ENCODE data around the gene LRRC14B.

The LRRC14B gene

DNA sequence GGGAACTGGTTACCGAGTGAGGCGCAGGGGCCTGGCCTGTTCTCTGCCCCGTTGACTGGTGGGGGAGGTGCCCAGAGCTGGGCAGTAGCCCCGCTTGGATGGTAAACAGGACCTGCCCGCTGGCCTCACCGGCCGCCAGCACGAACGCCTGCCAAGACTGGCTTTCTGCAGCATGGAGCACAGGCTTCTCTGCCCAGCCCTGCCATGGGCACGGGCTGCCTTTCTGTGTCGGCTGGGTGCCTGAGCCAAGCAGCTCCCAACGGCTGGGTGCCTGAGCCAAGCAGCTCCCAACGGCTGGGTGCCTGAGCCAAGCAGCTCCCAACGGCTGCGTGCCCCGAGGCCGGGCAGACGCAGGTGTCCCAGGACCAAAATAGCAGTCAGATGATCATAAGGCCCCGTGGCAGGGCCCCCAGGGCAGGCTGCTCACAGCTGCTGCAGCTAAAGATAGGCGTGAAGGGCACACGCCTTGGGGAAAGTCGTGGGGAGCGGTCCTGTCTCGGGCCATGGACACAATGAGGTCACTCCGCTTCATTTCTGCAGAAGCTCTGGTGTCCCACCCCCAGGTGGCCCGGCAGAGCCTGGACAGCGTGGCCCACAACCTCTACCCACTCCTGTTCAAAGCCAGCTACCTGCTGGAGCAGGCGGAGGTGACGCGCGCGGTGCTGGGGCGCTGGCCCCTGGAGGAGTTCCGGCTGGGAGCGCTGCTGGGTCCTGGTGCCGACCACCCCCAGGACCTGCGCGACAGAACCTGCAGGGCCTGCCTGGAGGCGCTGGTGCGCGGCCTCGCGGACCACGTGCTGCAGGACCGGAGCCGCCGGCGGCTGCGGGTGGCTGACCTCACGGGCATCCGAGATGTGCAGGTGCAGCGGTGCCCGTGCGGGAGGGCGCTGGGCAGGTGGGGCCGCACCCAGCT, at the start of gene LRRC14B:
Gene LRRC14B (plus strand): TSS at position 460 of the 913 bp plus-strand sequence. CDS start 44 bp downstream, at position 504.
- no peak for DNase-seq (ENCODE audit: low read depth)

DNA sequence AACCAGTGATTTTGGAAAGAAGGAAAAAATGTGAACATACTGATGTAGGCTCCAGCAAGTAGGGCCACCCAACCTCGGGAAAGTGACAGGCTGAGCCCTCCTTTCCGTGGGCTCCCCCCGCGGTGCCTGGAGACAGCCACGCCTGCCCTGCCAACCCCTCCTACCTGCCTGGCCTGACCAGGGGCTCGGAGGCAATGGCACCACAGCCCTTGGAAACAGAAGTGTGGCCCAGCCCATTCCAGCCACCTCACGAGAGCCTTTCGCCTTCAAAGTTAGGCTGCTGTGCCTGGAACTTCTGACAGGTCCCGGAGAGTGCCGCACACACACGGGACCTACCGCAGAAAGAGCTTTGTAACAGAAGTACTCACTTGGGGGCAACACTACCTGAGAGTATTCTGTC, 49.5 kb upstream of the LRRC14B start:
- DNase-seq (ENCODE audit: low read depth): no peak

DNA sequence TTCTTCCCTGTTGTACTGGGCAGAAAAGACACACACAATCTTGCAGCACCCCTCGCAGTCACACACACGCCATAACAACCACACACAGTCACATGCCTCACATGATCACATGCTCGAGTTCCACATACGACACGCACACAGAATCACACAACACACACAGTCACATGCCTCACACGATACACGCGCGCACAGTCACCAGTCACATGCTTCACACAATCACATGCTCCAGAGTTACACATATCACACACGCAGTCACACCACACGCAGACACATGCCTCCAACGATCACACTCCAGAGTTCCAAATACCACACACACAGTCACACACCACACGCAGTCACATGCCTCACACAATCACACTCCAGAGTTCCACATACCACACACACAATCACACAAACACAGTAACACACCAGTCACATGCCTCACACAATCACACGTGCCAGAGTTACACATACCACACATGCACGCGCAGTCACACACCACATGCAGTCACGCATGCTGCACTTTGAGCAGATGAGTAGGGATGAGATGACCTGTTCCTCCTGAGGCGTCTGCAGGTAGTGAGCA, 49.0 kb upstream of the LRRC14B start:
- DNase-seq (ENCODE audit: low read depth): no peak

DNA sequence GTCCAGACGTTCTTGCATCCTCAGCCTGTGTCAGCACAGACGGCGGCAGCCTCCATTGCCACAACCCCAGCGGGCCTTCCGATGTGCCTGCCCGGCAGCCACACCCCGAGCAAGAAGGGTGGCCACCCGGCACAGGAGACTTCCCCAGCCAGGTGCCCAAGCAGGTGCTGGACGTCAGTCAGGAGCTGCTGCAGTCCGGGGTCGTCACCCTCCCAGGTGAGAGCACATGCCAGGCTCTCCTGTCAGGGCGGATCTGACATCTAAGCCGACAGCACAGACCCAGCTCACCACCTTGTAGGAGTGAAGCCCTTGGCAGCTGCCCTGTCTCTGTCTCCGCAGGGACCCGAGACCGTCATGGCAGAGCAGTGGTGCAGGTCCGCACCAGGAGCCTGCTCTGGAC, 48.3 kb upstream of the LRRC14B start:
- no peak for DNase-seq (ENCODE audit: low read depth)

DNA sequence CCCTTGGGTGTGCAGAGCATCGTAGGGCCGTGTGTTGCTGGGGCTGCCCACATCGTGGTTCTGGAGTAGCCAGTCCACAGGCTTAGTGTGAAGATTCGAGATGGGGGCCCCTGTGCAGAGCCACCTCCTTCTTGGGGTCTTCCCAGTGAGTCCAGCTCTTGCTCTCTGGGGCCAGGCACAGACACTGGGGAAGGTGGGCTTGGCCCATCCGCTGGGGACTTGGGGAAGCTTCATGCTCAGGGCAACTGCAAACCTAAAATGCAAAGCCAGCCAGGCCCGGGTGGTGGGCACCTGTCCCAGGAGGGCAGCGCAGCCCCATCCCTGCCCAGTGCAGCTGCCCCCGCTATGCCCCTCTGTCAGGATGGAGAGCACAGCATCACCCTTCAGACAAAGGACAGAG, 46.4 kb upstream of the LRRC14B start:
- DNase-seq (ENCODE audit: low read depth): no peak

DNA sequence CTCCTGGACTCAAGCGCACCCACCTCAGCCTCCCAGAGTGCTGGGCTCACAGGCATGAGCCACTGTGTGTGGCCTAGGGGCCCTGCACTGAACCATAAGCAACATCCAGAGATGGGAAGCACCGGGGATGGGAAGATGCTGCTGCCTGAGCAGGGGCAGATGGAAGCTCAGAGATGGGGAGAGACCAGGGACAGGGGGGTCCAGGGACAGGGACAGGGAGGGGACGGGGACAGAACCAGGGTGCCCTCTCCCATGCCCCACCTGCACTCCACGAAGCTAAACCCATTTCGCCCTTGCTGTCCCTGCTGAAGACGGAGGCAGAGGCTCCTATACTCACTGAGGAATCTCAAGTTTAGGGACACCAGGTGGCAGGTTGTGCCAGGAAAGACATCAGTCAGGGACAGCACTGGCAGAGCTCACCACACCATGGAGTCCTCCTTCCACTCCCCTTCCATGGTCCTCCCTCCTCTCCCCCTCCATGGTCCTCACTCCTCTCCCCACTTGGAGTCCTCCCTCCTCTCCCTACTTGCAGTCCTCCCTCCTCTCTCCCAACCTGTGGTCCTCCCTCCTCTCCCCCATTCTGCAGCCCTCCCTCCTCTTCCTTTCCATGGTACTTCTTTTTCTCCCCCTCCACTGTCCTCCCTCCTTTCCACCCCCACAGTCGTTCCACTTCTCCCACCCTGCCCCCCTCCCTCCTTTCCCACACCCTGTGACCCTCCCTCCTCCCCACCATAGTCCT, 45.5 kb upstream of the LRRC14B start:
- DNase-seq (ENCODE audit: low read depth): no peak

DNA sequence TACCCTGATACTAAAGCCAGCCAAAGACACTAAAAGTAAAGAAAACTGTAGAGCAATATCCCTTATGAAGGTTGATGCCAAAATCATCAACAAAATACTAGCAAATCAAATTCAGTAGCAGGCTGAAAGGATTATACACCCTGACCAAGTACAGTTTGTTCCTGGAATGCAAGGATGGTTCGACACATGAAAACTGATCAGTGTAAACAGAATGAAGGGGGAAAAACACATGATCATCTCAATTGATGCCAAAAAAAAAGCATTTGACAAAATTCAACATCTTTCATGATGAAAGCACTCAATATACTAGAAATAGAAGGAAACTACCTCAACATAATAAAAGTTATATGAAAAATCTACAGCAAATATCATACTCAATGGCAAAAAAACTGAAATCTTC, 43.5 kb upstream of the LRRC14B start:
- no peak for DNase-seq (ENCODE audit: low read depth)

DNA sequence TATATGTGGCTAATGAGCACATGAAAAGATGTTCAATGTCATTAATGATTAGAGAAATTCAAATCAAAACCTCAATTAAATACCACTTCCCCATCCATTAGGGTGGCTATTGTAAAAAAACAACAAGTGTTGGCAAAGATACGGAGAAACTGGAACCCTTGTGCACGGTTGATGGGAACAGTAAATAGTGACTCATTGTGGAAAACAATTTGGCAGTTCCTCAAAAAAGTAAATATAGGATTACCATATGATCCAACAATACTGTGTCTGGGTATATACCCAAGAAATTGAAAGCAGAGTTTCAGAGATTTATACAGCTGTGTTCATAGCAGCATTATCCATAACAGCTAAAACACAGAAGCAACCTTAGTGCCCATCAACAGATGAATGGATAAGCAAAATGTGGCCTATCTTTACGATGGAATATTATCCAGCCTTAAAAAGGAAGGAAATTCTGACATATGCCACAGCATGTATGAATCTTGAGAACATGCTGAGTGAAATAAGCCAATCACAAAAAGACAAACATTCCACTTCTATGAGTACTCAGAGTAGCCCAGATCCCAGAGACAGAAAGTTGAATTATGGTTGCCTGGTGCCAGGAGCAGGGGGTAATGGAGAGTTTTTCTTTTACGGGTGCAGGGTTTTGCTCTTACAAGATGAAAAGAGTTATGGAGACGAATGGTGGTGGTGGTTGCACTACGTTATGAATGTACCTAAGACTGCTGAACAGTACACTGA, 41.4 kb upstream of the LRRC14B start:
- DNase-seq (ENCODE audit: low read depth): peak; percentile 17

DNA sequence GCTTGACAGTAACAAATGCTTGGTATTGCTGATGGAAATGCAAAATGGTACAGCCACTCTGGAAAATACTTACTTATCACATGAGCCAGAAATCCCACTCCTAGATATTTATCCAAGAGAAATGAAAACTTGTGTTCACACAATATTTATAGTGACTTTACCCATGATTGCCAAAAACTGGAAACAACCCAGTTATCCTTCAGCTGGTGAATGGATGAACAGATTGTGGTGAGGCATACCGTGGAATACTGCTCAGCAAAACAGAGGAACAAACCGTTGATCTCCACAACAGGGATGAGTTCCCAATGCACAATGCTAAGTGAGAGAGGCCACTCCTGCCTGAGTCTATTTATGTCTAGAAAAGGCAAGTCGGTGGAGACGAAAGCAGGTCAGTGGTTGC, 40.5 kb upstream of the LRRC14B start:
- no peak for DNase-seq (ENCODE audit: low read depth)

DNA sequence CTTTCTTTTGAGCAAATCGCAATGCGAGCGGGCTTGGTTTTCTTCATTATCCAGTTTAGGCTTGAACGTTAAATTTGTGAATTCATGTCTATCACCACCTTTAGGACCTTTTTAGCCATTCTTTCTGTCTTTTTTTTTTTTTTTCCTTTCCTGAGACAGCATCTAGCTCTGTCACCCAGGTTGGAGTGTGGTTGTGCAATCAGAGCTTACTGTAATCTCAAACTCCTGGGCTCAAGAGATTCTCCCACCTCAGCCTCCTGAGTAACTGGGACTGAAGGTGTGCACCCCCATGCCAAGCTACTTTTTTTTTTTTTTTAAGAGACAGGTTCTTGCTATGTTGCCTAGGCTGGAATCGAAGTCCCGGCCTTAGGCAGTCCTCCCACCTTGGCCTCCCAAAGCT, 39.2 kb upstream of the LRRC14B start:
- no peak for DNase-seq (ENCODE audit: low read depth)

DNA sequence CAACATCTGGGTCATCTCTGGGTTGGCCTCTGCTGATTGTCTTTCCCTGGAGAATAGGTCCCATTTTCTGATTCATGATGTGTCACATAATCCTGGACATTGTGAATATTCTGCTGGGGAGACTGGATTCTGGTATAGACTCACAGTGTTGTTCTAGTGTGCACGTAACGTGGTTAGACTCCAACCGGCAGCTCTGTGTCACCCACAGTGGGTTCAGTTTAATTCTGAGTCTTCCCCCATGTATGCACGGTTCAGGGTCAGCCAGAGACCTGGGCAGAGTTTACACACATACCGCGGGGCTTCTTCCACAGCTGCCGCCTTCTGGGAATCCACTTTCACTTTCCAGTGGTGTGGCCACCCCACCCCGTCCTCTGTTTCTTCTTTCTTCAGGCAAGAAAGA, 38.0 kb upstream of the LRRC14B start:
- DNase-seq (ENCODE audit: low read depth): no peak

DNA sequence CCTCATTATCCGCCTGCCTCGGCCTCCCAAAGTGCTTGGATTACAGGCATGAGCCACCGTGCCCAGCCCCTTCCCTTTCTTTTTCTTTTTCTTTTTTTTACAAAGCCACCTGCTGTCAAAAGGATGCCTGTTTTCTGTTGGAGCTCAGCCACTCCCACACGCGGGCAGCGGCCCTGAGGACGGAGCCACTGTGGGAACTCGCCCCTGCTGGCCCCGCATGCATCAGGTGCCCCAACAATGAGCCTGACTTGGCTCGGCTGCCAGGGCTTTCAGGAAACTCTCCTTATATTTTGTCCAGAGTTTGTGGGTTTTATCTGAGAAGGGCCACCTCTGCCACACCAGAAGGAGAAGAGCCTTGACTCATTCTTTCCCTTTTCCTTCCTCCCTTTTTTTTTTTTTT, 37.1 kb upstream of the LRRC14B start:
- DNase-seq (ENCODE audit: low read depth): no peak

DNA sequence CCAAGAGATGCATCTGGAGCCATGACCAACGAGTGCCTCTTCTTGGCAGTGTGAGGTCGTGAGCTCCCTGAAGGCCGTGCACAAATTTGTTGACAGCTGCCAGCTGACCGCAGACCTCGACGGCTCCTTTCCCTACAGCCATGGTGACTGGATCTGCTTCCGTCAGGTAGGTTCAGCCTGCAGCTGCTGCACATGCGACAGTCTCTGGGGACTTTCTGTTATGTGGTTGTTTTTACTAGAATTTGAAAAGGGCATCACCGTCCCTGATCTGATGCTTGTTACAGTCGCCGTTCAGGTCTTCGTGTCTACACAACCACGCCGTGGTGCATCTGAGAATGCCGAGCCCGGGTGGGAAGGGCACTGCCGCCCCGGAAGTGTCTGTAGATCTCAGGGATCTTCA, 36.5 kb upstream of the LRRC14B start:
- no peak for DNase-seq (ENCODE audit: low read depth)

DNA sequence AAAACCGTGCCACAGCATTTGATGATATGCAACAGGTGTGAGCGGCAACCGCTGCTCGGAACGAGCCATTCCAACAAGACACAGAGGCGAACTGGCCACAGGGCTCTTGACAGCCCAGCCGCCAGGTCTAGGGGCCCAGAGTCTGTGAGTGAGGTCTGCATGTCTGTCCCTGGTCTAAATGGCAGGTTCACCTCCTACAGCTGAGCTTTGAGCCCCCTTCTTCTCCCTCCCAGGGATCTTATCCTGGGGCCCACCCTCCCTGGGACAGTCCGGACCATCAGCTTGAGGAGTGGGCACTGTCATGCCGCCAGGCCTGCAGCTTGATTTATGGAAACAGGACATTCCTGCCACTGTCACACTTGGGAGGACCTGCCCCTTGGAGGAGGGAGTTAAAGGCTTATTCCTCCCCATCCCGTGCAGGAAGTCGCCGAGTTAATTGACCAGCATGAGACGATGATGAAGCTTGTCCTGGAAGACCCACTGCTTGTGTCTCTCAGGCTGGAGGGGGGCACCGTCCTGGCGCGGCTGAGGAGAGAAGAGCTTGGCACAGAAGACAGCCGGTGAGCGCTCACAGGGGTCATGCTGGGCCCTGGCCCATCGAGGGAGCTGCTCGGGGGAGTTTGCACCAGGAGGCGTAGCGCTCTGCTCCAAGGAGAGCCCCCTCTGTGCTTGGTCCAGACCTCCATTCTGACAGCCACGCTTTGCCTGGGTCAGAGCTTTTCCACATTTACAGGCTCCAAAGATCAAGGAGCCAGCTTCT, 35.5 kb upstream of the LRRC14B start:
- DNase-seq (ENCODE audit: low read depth): no peak

DNA sequence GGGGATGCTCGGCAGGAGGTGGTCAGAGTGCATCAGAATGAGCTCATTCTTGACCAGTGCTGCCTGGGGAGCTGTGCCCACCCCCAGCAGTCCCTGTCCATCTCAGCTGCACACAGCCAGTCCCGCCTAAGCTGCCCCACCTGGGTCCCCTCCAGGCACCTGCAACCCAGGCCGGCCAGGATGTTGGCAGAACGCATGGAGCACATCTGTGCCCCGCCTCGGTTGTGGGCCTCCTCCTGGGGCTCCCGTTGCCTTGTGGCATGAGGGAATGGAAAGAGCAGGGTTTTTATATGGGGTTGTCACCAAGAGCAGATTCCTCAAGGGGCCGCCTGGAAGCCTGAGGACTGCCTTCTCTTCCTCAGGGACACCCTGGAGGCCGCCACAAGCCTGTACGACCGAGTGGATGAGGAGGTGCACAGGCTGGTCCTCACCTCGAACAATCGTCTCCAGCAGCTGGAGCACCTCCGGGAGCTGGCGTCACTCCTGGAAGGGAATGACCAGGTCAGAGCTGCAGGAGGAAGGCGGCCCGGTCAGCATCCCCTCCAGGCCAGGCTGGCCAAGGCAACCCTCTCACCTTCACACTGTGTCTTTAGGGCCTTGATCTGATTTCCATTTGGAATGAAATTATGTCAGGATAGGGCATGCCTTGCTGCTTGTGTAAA, 34.8 kb upstream of the LRRC14B start:
- no peak for DNase-seq (ENCODE audit: low read depth)

DNA sequence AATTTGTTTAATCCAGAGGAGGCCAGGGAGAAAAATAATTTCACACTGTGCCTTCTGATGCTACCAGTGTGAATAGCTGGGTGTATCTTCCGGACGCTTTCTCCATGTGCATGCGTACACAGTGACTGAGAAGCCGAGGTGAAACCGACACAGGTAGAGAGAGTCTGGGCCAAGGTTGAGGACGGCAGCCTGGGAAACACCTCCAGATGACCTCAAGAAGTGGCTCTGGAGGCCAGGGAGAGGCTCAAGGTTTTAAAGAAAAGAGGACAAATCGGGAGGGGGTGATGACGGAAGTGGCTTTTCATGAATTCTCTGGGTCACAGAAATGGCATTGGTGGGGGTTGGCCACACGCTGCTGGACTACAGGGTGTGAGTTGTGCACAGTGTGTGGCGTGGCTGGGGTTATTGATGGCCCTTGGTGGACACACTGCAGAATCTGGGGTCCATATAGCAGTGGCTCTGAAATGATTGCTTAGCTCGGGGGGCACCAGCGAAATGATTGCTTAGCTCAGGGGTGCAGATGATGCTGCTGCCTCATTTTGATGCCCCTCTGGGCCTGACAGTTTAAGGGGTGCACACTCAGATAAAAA, 34.1 kb upstream of the LRRC14B start:
- no peak for DNase-seq (ENCODE audit: low read depth)

DNA sequence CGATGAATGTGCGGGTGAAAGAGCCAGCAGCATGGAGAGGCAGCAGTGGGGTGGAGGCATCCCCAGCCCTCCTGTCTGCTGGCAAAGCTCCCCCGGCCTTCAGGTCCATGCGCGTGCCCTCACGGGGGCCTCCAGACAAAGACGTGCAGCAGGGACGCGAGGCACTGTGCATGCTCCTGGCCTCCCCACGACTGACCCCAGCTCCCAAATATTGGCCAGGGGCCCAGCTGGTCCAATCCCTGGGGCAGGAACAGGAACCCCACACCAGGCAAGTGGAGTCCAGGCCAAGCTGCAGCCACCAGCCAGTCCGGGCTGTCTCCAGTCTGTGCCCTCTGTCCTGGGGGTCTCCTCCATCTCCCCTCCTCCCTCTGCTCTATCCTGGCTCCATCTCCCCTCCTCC, 33.5 kb upstream of the LRRC14B start:
- no peak for DNase-seq (ENCODE audit: low read depth)

DNA sequence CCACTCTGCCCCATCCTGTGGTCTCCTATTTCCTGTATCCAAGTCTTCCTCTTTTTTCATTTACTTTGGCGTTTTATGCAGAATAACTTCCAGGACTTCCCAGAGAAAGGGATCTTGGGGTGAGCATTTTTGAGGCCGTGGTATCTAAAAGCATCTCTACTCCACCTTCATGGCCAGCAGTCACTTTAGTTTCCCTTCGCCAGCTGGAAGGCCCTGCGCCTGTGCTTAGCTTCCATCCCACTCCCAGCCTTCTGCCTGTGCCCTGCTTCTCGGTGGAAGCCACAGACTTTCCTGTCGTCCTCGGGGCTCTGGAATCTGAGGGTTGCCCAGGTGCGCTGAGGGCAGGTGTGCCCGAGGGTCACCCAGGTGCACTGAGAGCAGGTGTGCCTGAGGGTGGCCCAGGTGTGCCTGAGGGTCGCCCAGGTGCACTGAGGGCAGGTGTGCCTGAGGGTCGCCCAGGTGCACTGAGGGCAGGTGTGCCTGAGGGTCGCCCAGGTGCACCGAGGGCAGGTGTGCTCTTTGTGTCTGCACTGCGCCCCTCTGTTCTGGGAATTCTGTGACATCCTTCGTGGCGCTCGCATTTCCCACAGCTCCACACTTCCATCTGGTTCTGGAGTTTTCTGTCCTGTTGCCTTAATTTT, 32.4 kb upstream of the LRRC14B start:
- no peak for DNase-seq (ENCODE audit: low read depth)

DNA sequence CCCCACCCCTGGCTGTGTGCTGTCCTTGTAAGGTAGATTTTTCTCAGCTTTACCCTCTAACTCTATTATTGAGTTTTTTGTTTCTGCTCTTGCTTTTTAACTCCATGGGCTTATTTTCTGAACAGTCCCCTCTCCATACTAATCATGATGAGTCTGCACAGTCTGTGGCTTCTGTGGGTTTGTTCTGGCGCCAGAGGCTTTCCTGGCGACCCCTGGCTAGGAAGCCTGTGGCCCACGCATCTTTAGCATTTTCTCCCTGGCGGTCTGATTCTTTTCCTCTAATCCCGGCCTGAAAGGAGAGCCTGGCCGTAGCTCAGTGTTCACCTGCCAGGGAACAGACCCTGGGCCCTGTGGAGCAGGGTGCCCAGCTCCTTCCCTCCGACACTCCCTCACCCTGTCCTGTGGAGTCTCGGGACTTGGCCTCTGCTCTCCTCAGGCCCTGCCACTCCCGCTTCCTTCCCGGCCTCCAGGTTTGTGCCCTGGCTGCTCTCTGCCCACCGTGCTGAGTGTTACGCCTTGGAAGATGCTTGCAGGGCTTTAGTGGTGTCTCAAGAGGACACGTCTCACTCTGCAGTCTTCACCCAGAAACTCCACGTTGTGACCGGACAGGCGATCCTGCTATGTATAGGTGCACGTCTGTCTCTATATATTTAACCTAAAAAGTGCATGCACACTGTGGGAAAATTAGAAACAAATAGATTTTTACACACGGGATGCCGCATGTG, 31.7 kb upstream of the LRRC14B start:
- no peak for DNase-seq (ENCODE audit: low read depth)

DNA sequence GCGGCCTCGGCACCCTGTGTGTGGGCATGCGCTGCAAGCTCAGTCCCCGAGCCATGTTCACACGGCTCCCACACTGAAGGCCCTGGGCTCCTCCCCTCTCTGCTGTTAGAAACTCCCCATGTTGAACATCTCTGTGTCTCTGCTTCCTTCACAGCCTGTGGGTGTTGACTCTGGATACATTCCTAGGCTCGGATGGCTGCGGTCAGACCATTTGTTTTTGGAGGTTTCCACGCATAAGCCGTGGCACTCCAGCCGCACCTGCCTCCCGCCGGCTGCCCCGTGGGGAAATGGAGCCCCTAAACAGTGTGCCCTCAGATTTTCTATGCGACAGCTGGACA, 31.2 kb upstream of the LRRC14B start:
- no peak for DNase-seq (ENCODE audit: low read depth)

Measured in fibroblast of the conjunctiva (primary cell).